NCI-H146 treated with DMSO at 0.1 percent for 48 hours (cell line): ENCODE measurements around the gene FAM83G.
"Not testable (repeated sequence)": the region's sequence is repeated elsewhere in the genome, so short reads cannot be mapped to it uniquely, and the experiment has no call there.

Source experiments
- DNase-seq: peaks from one replicate; lab custom pipeline; 2025; ENCODE audit not compliant: unreplicated experiment; lab: John Stamatoyannopoulos, UW

Gene FAM83G

DNA sequence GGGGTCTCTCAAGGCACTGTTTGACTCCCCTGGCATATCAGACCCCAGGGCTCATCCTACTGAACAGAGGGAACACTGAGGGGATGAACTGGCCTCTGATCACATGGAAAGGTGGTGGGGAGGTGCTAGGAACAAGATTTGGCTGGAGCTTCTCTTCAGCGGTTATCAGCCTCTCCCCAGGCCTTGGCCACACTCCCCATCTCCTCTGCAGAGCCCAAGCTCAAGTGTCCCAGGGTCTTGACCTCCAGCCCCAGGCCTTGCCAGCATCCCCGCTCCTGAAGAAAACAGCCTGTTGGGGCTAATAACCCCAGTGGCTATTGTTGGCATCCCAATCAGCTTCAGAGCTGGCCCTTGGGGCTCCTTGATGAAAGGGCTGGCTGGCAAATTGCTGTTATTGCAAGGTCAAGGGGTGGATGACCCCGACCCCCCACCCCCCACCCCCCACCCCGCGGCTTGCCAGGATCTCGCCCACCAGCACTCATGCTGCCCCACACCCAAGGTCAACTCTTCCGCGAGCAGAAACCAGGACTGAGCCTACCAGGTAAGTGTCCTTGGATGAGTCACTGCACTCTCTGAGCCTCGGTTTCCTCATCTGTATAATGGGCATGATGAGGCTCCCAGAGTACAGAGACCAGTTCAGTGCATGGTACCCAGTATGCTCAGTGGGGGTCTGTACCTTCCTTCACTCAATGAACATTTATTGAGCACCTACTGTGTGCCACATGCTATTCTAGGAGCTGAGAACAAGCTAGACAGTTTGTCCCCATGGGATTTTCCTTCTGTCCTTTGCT is 18.8 kb upstream of the FAM83G start:
- no peak for DNase-seq

DNA sequence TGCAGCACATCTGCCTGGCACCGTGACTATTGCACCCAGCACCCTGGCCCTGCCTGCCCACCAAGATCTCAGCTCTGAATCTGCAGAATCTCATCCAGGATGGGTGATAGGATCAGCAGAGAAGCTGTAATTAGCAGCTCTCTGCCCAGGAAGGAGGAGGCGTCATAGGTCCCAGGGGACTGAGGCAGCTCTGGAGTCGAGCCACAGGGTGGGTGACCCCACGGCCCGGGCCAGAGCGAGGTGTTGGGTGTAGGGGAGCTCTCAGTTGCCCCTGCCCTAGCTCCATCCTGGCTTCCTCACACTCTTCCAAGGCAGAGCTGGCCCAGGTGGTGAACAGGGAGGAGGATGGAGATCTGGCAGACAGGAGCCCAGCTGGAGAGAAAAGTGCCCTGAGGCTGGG is 18.2 kb upstream of the FAM83G start:
- DNase-seq = no peak

DNA sequence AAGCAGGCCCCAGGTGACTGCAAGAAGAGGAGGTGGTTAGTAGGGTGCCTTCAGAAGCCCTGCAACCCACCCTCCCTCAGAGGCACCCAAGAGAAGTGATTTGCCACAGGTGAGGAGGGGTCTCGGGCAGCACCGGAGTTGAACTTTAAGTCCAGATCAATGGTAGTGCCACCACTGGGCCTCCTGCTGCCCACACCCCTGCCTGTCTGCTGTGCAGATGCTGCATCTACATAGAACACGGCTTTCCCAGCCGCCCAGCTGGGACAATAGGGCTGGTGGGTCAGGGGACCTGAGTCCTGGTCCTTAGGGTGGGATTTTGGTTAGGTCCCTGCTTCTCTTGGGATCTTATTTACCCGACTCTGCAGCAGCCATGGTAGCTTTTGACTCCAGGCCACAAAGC is 17.6 kb upstream of the FAM83G start:
- DNase-seq = no peak

DNA sequence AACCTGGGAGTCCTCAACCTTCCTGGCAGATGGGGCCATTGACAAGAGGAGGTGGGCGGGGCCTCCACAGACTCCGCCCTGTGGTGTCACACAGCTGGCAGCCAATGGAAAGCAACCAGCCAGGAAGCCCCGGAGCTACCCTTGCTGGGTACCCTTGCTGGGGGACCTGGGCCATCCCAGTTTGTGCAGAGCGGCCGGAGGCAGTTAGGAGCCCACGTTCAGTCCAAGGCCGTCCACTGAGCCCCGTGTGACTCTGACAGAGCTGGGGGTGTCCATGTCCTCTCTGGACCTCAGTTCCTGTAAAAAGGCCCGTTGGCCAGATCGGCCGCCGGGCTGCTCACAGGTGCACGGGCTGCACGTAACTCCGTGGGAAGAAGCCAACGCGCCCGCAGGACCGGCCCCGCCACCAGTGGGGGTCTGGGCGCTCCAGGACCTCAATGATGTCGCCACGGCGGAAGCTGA is 17.1 kb upstream of the FAM83G start:
- no peak for DNase-seq

DNA sequence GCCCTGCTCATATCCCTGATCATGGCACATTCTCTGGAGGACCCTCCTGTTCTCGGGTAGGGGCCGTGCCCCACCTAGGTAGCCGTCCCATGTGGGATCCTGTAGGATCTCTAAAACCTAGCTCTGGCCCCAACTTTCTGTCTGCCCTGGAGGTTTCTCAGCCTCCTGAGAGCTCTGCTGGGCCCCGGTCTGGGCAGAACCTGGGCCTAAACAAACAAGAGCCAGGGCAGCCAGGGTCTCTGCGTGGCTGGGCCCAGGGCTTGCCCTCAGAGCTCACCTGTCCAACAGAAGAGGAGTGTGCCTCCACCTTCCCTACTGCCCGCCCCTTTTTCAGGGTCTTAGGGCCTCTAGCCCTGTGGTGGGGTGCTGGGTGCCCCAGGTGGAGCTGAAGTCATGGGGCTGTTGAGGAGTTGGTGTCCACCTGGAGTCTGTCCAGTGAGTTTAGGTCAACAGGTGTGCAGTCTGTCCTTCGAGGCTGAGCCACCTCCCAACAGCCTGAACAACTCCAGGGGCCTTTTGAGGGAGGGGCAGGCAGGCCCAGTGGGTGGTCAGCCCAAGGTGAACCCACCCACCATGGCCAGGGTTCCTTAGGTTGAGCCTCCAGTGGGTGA is 16.6 kb upstream of the FAM83G start:
- DNase-seq = not testable (repeated sequence)

DNA sequence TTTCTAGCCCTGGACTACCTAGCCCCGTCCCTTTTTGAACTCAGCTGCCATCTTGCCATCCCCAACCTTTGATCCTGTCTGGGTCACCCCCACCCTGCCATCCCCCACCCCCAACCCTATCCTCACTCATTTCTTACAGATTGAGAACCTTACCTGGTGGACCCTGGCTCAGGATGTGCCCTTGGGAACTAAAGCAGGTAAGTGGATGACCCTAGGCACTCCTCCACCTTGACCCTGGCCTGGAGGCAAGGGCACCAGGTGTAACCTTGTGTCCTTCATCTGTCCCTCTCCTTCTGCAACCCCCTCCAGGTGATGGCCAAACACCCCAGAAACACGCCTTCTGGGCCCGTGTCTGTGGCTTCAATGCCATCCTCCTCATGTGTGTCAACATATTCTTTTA is 15.5 kb upstream of the FAM83G start:
- no peak for DNase-seq

DNA sequence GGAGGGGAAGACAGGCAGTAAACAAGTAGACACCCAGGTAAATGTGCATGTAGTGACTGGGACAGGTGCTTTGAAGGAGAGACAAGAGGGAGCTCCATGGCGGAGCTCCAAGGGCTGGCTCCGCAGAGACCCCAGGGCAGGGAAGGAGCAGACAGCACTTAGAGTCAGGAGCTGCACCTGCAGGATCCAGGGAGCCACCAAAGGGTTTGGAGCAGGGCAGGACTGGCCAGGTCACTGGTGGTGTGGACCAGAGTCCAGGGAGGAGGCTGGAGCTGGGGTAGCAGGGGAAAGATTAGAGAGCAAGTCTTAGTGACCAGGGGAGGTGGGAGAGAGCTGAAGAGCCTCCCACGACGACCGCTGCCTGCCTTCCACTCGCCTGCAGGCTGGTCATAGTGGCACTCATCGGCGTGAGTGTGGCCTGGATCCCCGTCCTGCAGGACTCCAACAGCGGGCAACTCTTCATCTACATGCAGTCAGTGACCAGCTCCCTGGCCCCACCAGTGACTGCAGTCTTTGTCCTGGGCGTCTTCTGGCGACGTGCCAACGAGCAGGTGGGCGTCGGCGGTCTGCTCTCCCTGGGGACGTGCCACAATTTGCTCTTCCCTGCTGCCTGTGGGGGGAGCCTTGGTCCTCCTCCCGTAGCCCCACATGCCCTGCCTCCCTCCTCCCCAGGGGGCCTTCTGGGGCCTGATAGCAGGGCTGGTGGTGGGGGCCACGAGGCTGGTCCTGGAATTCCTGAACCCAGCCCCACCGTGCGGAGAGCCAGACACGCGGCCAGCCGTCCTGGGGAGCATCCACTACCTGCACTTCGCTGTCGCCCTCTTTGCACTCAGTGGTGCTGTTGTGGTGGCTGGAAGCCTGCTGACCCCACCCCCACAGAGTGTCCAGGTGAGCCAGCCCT is 14.7 kb upstream of the FAM83G start:
- no peak for DNase-seq

DNA sequence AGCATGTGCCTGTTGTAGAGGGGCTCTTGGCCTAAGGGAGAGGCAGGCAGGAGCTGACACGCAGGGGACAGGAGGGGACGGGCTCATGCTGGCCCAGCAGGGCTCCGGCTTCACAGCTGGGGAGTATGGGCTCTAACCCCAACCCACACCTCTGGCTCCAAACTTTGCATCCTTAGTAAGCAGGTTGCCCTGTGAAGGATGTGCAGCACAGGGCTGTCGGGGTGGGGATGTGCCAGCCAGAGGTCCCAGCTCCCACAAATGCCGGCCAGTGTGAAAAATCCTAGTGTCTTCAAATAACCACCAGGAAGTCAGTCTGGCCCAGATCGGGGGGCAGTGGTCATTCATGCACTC is 14.0 kb upstream of the FAM83G start:
- DNase-seq = no peak

DNA sequence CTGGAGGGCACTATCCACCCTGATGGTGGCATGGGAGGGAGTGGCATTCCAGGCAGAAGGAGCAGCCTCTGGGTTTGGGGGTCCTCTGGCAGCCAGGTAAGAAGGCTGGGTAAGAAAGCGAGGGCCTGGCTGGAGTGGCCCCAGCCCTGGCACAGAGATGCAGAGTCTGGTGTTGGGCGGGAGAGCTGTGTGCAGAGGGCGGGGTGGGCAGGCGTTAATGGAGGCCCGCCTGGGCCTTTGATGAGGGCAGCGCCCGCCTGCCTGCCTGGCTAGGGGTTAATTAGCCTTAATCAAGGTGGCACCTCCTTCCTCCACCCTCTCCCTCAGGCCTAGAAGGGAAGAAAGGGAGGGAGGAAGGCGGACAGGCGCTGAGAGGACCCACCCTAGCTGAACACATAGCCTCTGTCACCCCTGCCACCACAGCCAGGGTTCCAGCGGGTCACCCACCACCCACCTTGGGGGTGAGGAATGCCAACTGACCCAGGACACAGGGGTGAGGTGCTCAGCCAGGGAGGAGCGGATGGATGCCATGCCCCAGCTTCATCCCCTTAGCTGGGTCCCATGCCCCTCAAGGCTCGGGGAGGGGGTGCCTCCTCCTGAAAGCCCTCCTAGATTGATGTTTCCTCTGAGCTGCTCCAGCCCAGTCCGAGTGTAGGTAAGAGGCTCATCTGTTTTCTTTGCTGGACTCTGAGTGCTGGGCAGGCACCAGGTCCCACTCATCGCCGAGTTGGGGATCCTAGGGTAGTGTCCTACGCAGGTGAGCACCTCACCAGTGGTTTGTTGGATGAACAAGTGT is 13.4 kb upstream of the FAM83G start:
- no peak for DNase-seq

DNA sequence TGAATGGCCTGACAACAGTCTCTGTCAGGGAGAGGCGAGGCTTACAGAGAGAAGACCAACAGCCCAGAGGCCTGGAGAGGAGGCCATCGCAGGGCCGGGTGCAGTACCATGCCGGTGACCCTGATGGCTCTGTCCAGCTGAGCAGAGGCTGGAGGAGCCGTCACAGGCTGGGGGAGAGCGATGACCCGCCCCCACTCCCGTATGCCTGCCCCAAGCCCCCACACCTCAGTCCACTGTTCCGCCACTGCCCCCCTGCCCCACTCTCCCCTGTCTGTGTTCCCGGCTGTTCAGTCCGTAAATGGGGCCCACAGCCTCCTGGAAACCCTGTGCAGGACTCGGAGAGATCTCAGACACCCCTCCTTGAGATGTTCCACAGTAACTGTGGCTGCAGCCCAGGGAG is 12.8 kb upstream of the FAM83G start:
- DNase-seq = no peak

DNA sequence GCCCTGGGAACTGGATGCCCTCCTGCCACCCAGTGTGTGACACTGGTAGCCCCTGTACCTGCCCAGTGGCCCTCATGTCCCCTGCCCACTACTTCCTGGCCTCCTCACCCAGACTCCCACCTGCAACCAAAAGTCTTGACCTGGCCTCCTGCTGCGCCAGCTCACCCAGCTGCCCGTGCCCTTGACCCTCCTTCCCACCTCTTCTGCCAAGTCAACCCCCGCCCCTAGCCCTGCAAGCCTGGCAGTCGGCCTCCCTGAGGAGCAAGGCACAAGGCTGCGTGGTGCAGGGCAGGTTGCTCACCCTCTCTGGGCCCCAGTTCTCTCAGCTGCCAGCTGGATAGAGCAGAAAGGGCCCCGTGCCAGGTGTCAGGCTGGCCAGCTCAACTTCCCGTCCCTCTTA is 12.3 kb upstream of the FAM83G start:
- no peak for DNase-seq

DNA sequence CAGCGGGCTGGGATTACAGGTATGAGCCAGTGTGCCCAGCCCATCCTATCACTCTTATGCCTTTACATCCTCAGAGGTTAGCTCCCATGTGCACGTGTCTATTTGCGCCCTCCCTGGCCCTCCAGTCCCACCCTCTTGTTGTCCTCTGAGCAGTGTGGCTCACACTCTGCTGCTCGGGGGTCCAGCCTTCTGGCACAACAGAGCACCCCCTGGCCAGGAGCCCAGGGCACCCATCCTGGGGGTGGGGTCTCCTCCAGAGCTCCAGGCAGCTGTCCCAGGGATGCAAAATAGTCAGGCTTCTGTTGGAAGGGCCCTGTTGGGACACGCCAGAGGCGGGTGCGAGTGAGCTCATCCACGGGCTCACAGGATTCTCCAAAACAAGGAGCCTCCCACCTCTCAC is 11.7 kb upstream of the FAM83G start:
- DNase-seq = no peak

DNA sequence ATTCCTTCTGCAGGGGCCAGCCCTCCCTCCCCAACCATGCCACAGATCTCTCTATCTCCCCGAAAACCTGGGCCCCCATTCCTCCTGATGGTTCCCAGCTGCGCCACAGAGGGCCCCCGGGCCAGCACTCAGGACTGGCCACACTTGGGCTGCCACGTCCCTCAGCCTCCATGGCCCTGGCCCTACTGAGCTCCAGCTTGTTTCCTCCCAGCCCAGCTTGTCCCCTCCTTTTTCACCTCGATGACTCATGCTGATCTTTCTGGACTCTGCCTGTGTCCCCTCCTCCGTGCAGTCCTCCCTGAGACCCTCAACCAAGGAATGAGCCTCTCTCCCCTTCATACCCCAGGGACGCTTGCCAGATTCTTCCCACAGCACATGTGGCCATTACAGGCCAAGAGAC is 10.9 kb upstream of the FAM83G start:
- DNase-seq = no peak

DNA sequence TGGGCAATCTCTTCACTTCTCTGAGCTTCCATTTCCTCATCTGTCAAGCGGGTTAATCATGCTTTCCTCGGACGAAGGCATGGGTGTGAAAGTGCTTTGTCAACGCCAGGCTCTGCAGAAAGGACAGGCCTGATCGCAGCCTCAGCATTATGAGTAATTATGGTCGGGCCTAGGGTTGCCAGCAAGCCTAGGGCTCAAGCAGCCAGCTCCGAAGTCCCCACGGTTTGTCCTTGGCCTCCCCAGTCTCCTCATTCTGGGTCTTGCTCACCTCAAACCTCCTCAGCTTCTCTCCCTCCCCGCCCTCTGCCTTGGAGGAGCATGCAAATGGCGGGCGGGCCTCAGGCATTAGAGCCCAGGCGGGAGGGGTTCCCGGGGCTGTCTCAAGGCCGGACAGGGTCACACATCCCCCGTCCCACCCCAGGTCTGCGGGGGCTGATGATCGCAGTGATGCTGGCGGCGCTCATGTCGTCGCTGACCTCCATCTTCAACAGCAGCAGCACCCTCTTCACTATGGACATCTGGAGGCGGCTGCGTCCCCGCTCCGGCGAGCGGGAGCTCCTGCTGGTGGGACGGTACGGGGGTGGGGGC is 10.2 kb upstream of the FAM83G start:
- no peak for DNase-seq

DNA sequence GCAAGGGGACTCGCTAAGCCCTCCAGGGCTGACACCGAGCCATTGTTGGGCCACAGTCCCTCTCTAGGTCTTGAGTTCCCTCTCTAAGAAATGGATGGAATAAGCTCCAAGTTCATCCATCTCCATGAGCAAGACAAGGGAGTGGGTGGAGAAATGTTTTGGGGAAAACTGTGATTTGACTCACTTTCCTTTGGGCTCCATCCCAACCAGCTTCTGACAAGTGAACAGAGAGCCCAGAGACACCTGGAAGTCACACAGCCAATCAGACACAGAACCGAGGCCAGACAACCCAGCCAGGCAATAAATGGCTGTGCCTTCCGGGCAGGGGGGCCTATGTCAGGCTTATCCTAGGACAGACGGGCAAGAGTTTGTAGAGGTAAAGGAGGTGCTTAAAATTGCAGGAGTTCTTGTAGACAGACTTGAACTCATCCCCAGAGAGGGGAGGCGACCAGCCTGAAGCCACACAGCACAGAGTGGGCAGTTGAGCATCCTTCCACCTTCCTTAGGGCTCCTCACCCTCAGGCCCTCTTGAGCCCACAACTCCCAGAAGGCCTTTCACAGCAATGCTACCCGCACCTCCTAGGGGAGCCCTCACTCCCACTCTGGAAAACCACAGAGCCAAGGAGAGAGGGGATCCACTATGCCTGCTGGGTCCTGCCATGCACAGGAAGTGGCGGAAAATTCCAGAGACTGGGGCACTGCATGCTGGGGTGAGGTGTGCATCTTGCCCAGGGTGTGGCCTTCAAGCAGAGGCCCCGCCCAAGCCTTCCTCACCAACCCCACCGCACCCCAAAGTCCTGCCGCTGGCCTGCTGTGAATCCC is 9.5 kb upstream of the FAM83G start:
- no peak for DNase-seq

DNA sequence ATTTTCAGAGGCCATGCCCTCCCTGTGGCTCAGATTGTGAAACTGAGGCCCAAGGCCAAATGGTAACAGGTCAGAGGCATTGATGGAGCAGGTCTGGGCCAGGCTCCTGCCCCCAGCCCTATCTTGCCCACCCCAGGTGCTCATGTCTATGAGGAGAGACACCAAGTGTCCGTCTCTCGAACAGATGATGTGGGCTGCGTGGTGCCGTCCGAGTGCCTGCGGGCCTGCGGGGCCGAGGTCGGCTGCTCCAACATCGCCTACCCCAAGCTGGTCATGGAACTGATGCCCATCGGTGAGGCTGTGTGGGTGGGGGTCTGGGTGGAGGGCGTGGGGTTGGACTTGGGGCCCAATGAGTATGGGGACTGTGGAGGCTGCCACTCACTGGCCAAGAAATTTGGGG is 8.7 kb upstream of the FAM83G start:
- DNase-seq = no peak

DNA sequence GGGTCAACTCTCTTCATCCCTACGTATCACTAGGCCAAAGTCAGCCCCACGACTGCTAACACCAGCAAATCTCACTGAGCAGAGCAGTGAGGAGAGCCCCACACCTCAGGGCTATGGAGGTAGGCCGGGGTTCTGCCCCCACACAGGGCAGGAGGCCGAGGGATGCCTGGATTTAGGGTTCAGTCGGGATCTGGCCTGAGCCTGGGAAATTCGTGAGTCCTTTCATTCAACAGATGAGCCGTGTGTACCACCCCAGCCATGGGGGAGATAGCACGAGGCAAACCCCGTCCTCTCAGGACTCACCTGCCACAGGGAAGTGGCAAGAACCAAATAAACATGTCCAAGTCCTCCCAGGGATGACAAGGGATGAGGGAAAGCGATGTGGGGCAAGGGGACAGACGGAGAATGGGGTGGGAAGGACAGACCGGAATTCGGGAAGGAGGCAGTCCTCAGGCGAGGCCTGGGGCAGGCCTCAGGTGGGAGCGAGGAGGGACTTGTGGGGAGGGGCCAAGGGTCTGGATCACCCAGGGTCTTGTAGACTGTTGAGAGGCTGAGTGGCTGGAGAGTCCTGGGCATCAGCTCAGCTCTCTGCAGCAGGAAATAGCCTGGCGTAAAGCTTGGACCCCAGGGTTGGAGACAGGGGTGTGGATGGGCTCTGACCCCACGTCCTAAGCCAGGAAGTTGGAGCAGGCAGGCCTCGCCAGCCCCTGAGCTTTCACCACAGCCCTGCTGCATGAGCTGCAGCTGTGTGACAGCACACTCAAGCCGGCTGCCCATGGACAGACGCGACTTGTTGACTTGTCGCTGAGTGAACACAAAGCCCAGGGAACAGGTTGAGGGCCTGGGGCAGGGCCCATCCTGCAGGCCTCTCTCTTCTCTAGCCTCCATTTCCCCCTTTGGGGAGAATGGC is 7.9 kb upstream of the FAM83G start:
- no peak for DNase-seq

DNA sequence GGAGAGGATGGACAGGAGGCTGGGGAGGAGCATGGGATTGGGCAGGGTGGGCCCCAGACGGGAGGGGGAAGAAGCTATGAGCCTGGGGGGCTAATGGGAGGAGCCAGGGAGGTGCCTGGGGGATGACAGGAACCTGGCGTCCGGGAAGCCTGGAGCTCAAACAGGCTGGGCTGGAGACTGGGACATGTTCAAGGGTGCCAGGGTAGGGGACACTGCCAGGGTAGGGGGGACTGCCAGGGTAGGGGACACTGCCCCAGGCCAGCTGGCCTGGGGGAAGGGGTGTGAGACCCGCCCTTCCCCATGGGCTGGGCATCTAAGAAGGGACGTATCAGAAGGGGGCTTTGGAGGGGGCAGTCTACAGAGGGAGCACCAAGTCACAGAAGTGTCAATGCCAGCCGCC is 7.0 kb upstream of the FAM83G start:
- DNase-seq = no peak
